Prostate gland (tissue), 2 donors: Measurements from ENCODE around the gene RYR2.

Experiments
- POLR2A ChIP-seq: fragments of 450-650 bp; IDR thresholded peaks from one replicate; pipeline ENCODE4 v1.6.1; 2016; ENCODE audit warnings: antibody characterized with exemption, mild to moderate bottlenecking
- POLR2AphosphoS5 ChIP-seq: sonication (generic); formaldehyde crosslinking; IDR thresholded peaks from one replicate; pipeline ENCODE4 v1.6.1; 2017; ENCODE audit warnings: antibody characterized with exemption
- TF ChIP-seq, protein P1 (sequence below), 4 experiments: fragments of 200-600 bp in 2 of 4; fragments of 450-650 bp in 2 of 4; sonication (generic) in 2 of 4; IDR thresholded peaks; 1 replicate in 3 of 4; 2 replicates in 1 of 4; pipeline ENCODE4 v1.5.1; 2016 to 2019; ENCODE audit warnings: antibody characterized with exemption in 4 of 4, mild to moderate bottlenecking in 2 of 4, moderate library complexity in 2 of 4

DNA sequence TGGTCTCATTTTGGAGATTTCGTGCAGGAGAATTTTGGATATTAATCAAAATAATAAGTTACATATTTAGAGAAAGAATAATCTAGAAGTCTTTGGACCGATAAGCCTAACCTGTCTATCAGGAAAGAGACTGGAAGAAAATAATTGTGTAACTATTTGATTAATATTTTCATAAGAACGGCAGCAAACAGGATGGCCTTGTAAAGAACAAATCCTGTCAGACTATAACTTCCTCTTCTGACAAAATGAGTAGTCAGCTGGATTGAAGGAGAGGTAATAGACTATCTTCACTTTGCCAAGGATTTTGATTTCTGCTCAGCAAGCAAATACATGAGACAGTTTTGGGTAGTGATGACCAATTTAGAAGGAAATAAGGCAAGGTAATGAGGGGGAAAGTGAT lies 12.7 kb upstream of the RYR2 start:
- no peak for TF ChIP-seq POLR2A
- TF ChIP-seq POLR2AphosphoS5 = peak; percentile 51
- TF ChIP-seq, protein P1, sequence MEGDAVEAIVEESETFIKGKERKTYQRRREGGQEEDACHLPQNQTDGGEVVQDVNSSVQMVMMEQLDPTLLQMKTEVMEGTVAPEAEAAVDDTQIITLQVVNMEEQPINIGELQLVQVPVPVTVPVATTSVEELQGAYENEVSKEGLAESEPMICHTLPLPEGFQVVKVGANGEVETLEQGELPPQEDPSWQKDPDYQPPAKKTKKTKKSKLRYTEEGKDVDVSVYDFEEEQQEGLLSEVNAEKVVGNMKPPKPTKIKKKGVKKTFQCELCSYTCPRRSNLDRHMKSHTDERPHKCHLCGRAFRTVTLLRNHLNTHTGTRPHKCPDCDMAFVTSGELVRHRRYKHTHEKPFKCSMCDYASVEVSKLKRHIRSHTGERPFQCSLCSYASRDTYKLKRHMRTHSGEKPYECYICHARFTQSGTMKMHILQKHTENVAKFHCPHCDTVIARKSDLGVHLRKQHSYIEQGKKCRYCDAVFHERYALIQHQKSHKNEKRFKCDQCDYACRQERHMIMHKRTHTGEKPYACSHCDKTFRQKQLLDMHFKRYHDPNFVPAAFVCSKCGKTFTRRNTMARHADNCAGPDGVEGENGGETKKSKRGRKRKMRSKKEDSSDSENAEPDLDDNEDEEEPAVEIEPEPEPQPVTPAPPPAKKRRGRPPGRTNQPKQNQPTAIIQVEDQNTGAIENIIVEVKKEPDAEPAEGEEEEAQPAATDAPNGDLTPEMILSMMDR (IDR thresholded peaks at IDR 0.05) = no peak
